Ramos (cell line): ENCODE data around the gene PIF1.
"Not testable (repeated sequence)": the region's sequence is repeated elsewhere in the genome, so short reads cannot be mapped to it uniquely, and the experiment has no call there.

Experiments
- in situ Hi-C: fragments of 300-500 bp; cut with MboI; formaldehyde crosslinking; loops from one replicate; pipeline ENCODE4 v1.14.3; 2022; ENCODE audit warnings: low sequenced_read_pairs; ENCODE audit not compliant: unreplicated experiment

PIF1 gene

GRCh38 chr15:64813075-64813474, 12.4 kb downstream of the PIF1 start:
- in situ Hi-C loops = loop anchor here (5.0 kb wide), 1 partner anchor 81 kb away; no protein-coding TSS in a partner anchor

GRCh38 chr15:64810497-64811326, 14.7 kb downstream of the PIF1 start:
- in situ Hi-C loops = loop anchor here (5.0 kb wide), 1 partner anchor 78 kb away; no protein-coding TSS in a partner anchor

GRCh38 chr15:64809649-64810496, 15.6 kb downstream of the PIF1 start:
- in situ Hi-C loops = loop anchor here (5.0 kb wide), 1 partner anchor 78 kb away; no protein-coding TSS in a partner anchor

GRCh38 chr15:64808785-64809453, 16.5 kb downstream of the PIF1 start:
- in situ Hi-C loops = no loop called here

- in situ Hi-C loops = no loop called here
These were observed 17.7 kb downstream of the PIF1 start for GRCh38 chr15:64807751-64808222.

GRCh38 chr15:64807051-64807749, 18.2 kb downstream of the PIF1 start:
- in situ Hi-C loops = no loop called here

GRCh38 chr15:64806509-64806908, 18.9 kb downstream of the PIF1 start:
- in situ Hi-C loops = no loop called here

GRCh38 chr15:64804619-64805018, 20.8 kb downstream of the PIF1 start:
- in situ Hi-C loops = no loop called here

- in situ Hi-C loops = no loop called here
These were observed 21.9 kb downstream of the PIF1 start for GRCh38 chr15:64803526-64803925.

GRCh38 chr15:64800476-64800875, 25.0 kb downstream of the PIF1 start:
- in situ Hi-C loops = no loop called here

- in situ Hi-C loops = not testable (repeated sequence)
These were observed 26.5 kb downstream of the PIF1 start for GRCh38 chr15:64798905-64799304.

GRCh38 chr15:64795921-64796320, 29.5 kb downstream of the PIF1 start:
- in situ Hi-C loops = not testable (repeated sequence)

- in situ Hi-C loops = not testable (repeated sequence)
These were observed 30.1 kb downstream of the PIF1 start for GRCh38 chr15:64795299-64795698.

GRCh38 chr15:64792282-64792681, 33.2 kb downstream of the PIF1 start:
- in situ Hi-C loops = no loop called here

- in situ Hi-C loops = no loop called here
These were observed 34.0 kb downstream of the PIF1 start for GRCh38 chr15:64791401-64791800.

- in situ Hi-C loops = no loop called here
These were observed 41.7 kb downstream of the PIF1 start for GRCh38 chr15:64783796-64784195.

- in situ Hi-C loops = no loop called here
These were observed 42.7 kb downstream of the PIF1 start for GRCh38 chr15:64782751-64783150.

GRCh38 chr15:64781299-64781698, 44.1 kb downstream of the PIF1 start:
- in situ Hi-C loops = no loop called here

GRCh38 chr15:64780600-64781156, 44.8 kb downstream of the PIF1 start:
- in situ Hi-C loops = no loop called here
